Parathyroid adenoma (tissue), 2 donors: Measurements from ENCODE around the gene ZNF618.

Experiments
- H2AFZ ChIP-seq: fragments of 300-600 bp; sonication (generic); one replicate; pipeline ENCODE4 v1.7.0; 2017; ENCODE audit warnings: antibody characterized with exemption, mild to moderate bottlenecking
- H3K27ac ChIP-seq: fragments of 300-600 bp; sonication (generic); one replicate; pipeline ENCODE4 v1.7.0; 2017
- H3K27me3 ChIP-seq: fragments of 300-600 bp; sonication (generic); one replicate; pipeline ENCODE4 v1.7.0; 2017; ENCODE audit warnings: low read length; ENCODE audit not compliant: control insufficient read depth, insufficient read depth
- H3K36me3 ChIP-seq: fragments of 300-600 bp; sonication (generic); one replicate; pipeline ENCODE4 v1.7.0; 2017; ENCODE audit warnings: low read length; ENCODE audit not compliant: control insufficient read depth, insufficient read depth
- H3K4me1 ChIP-seq: fragments of 300-600 bp; sonication (generic); one replicate; pipeline ENCODE4 v1.7.0; 2017; ENCODE audit warnings: control low read depth
- H3K4me2 ChIP-seq: fragments of 300-600 bp; sonication (generic); one replicate; pipeline ENCODE4 v1.7.0; 2017; ENCODE audit warnings: low read length
- H3K4me3 ChIP-seq: fragments of 300-600 bp; sonication (generic); one replicate; pipeline ENCODE4 v1.7.0; 2017; ENCODE audit warnings: low read depth, low read length
- H3K79me2 ChIP-seq: fragments of 300-600 bp; sonication (generic); one replicate; pipeline ENCODE4 v1.7.0; 2017; ENCODE audit warnings: control low read depth
- H3K9ac ChIP-seq: fragments of 300-600 bp; sonication (generic); one replicate; pipeline ENCODE4 v1.7.0; 2017; ENCODE audit warnings: mild to moderate bottlenecking
- H3K9me3 ChIP-seq: fragments of 300-600 bp; sonication (generic); one replicate; pipeline ENCODE4 v1.7.0; 2017; ENCODE audit warnings: low read length; ENCODE audit not compliant: control insufficient read depth
- CTCF ChIP-seq: fragments of 300-600 bp; sonication (generic); IDR thresholded peaks from one replicate; pipeline ENCODE4 v1.7.0; 2017; ENCODE audit warnings: antibody characterized with exemption, mild to moderate bottlenecking
- donor health status: primary hyperparathyroidism.

The ZNF618 gene

GRCh38 chr9:113857875-113858274 lies 18.2 kb upstream of the ZNF618 start:
- H3K4me3 ChIP-seq, result no peak overlapping the region
- no peak overlapping the region for H3K9ac ChIP-seq
- H3K79me2 ChIP-seq, result no peaks in the 10 kb centered on the region
- no peaks in the 10 kb centered on the region for H3K36me3 ChIP-seq
- H3K9me3 ChIP-seq, result no peaks in the 10 kb centered on the region
- H3K27me3 ChIP-seq, result no peaks in the 10 kb centered on the region
- H3K27ac ChIP-seq, result no peak overlapping the region
- H3K4me1 ChIP-seq, result no peaks in the 10 kb centered on the region
- no peak overlapping the region for H2AFZ ChIP-seq
- H3K4me2 ChIP-seq, result no peak overlapping the region
- no peak for TF ChIP-seq CTCF

GRCh38 chr9:113858282-113858681 lies 17.8 kb upstream of the ZNF618 start:
- Histone ChIP-seq H3K36me3 (no peaks in the 10 kb centered on the region), H3K79me2 (no peaks in the 10 kb centered on the region), H3K9ac (no peak overlapping the region), H3K4me1 (no peaks in the 10 kb centered on the region), H3K4me2 (no peak overlapping the region), H3K4me3 (no peak overlapping the region), H3K27me3 (no peaks in the 10 kb centered on the region), H2AFZ (no peak overlapping the region), H3K9me3 (no peaks in the 10 kb centered on the region), H3K27ac (no peak overlapping the region)
- no peak for TF ChIP-seq CTCF

- TF ChIP-seq CTCF, result no peak
- H3K79me2 ChIP-seq, result no peaks in the 10 kb centered on the region
Measured at GRCh38 chr9:113863345-113863744, 12.8 kb upstream of the ZNF618 start.

GRCh38 chr9:113868501-113868900 lies 7.6 kb upstream of the ZNF618 start:
- Histone ChIP-seq H3K27me3 (no peaks in the 10 kb centered on the region), H3K4me2 (no peak overlapping the region), H3K9ac (no peak overlapping the region), H3K4me1 (no peaks in the 10 kb centered on the region), H3K4me3 (no peak overlapping the region), H3K36me3 (no peaks in the 10 kb centered on the region), H3K27ac (no peak overlapping the region), H2AFZ (no peak overlapping the region), H3K79me2 (no peaks in the 10 kb centered on the region), H3K9me3 (no peaks in the 10 kb centered on the region)
- TF ChIP-seq CTCF, result no peak

More at GRCh38 chr9:113863345-113863744, 12.8 kb upstream of the ZNF618 start:
- Histone ChIP-seq H3K4me3 (no peak overlapping the region), H3K4me1 (no peaks in the 10 kb centered on the region), H3K4me2 (no peak overlapping the region), H3K27ac (no peak overlapping the region), H3K36me3 (no peaks in the 10 kb centered on the region), H3K9me3 (no peaks in the 10 kb centered on the region), H3K27me3 (no peaks in the 10 kb centered on the region), H2AFZ (no peak overlapping the region), H3K9ac (no peak overlapping the region)

- no peak for TF ChIP-seq CTCF
- Histone ChIP-seq H2AFZ (no peak overlapping the region), H3K4me3 (no peak overlapping the region), H3K79me2 (peaks cover 2% of the 10 kb centered on the region), H3K4me2 (no peak overlapping the region), H3K36me3 (no peaks in the 10 kb centered on the region), H3K9me3 (no peaks in the 10 kb centered on the region), H3K4me1 (no peaks in the 10 kb centered on the region), H3K9ac (no peak overlapping the region), H3K27ac (no peak overlapping the region), H3K27me3 (no peaks in the 10 kb centered on the region)
Measured at GRCh38 chr9:113872485-113873143, 3.5 kb upstream of the ZNF618 start.
